ENCODE measurements around the gene SYTL2. TPM values are rescaled to one million over a fixed set of nuclear protein-coding genes. Genes with fewer than 3 reads are reported as not detected.

Gene SYTL2
- total RNA-seq, 1 donor = 10.8 TPM

- no peak for DNase-seq (ENCODE audit: low read depth)
- no peak overlapping the region for H3K4me3 ChIP-seq (ENCODE audit: low read depth, low read length)
- TF ChIP-seq CTCF (IDR thresholded peaks at IDR 0.05; ENCODE audit: insufficient read depth, low read depth, low read length) = no peak
Observed at GRCh38 chr11:85740481-85741400, 70.2 kb downstream of the SYTL2 start.

- no peak overlapping the region for H3K4me3 ChIP-seq (ENCODE audit: low read depth, low read length)
- no peak for TF ChIP-seq CTCF (IDR thresholded peaks at IDR 0.05; ENCODE audit: insufficient read depth, low read depth, low read length)
- no peak for DNase-seq (ENCODE audit: low read depth)
Observed at GRCh38 chr11:85737738-85738137, 73.2 kb downstream of the SYTL2 start.

- no peak for TF ChIP-seq CTCF (IDR thresholded peaks at IDR 0.05; ENCODE audit: insufficient read depth, low read depth, low read length)
- H3K4me3 ChIP-seq (ENCODE audit: low read depth, low read length) = no peak overlapping the region
- DNase-seq (ENCODE audit: low read depth) = no peak
Observed at GRCh38 chr11:85735876-85736460, 75.0 kb downstream of the SYTL2 start.

- no peak for DNase-seq (ENCODE audit: low read depth)
- H3K4me3 ChIP-seq (ENCODE audit: low read depth, low read length) = no peak overlapping the region
- no peak for TF ChIP-seq CTCF (IDR thresholded peaks at IDR 0.05; ENCODE audit: insufficient read depth, low read depth, low read length)
Observed at GRCh38 chr11:85732965-85733364, 78.0 kb downstream of the SYTL2 start.

GRCh38 chr11:85726381-85726780, 84.6 kb downstream of the SYTL2 start:
- no peak for DNase-seq (ENCODE audit: low read depth)
- TF ChIP-seq CTCF (IDR thresholded peaks at IDR 0.05; ENCODE audit: insufficient read depth, low read depth, low read length) = no peak

GRCh38 chr11:85725510-85726258, 85.3 kb downstream of the SYTL2 start:
- TF ChIP-seq CTCF (IDR thresholded peaks at IDR 0.05; ENCODE audit: insufficient read depth, low read depth, low read length) = peak; percentile 20
- H3K4me3 ChIP-seq (ENCODE audit: low read depth, low read length) = no peak overlapping the region
- peak; percentile 88 for DNase-seq (ENCODE audit: low read depth)

More at GRCh38 chr11:85726381-85726780, 84.6 kb downstream of the SYTL2 start:
- no peak overlapping the region for H3K4me3 ChIP-seq (ENCODE audit: low read depth, low read length)

Measured in fibroblast of villous mesenchyme (primary cell).